HepG2 (cell line): Measurements from ENCODE around the gene OSBPL3. TPM values are rescaled to one million over a fixed set of nuclear protein-coding genes. Genes with fewer than 3 reads are reported as not detected.

ENCODE experiments used
- ATAC-seq: fragments of 200-7000 bp; cut with Tn5 transposase; 3 replicates; pipeline ENCODE4 v1.9.1; 2020; ENCODE audit warnings: mild to moderate bottlenecking, moderate library complexity
- BruUV-seq: library from RNA; stranded (reverse); fragments of 400-500 nt; replicated peaks from 2 replicates; lab custom pipeline; 2021; lab: Mats Ljungman, UMichigan
- CTCF ChIA-PET: fragments of 300-600 bp; formaldehyde crosslinking; extraction: SDS; loops from one replicate; lab custom pipeline; 2021; ENCODE audit warnings: low total read pairs, inconsistent platforms, low intra/inter-chr PET ratio; lab: Yijun Ruan, JAX
- POLR2A ChIA-PET: fragments of 350-600 bp; sonication (Branson Sonifier 250); formaldehyde crosslinking; loops from one replicate; lab custom pipeline; 2020; ENCODE audit warnings: antibody characterized with exemption, inconsistent platforms; lab: Yijun Ruan, JAX
- DNase-seq: peaks from one replicate; pipeline ENCODE4 v3.0.0-alpha.2; 2015; ENCODE audit warnings: low spot score
- FAIRE-seq: peaks from 3 replicates; lab custom pipeline; 2011; peaks lifted over from hg19 to GRCh38; lab: Jason Lieb, UNC
- H2AFZ ChIP-seq: one replicate; pipeline ENCODE4 v1.6.1; 2011; ENCODE audit warnings: low read length, inconsistent platforms
- H3K27ac ChIP-seq: fragments of 300-600 bp; 3 replicates; pipeline ENCODE4 v1.8.0; 2011; ENCODE audit warnings: mixed run types, mild to moderate bottlenecking, mixed read lengths, low read length, inconsistent platforms; ENCODE audit not compliant: insufficient read depth; ENCODE audit errors: extremely low read length
- H3K27me3 ChIP-seq, 2 experiments: fragments of 200-600 bp in 1 of 2; 2 replicates in 1 of 2; 3 replicates in 1 of 2; pipeline versions ENCODE4 v1.6.0 to v1.8.0; 2011; ENCODE audit warnings: low read length in 2 of 2, mild to moderate bottlenecking in 2 of 2, moderate library complexity in 2 of 2, inconsistent platforms in 1 of 2; ENCODE audit not compliant: insufficient read depth in 2 of 2, control insufficient read depth in 1 of 2
- H3K36me3 ChIP-seq, 2 experiments: fragments of 200-600 bp in 1 of 2; replicated peaks in 1 of 2; 2 replicates in 1 of 2; 3 replicates in 1 of 2; pipeline versions ENCODE4 v1.5.1 to v1.8.0; 2011; ENCODE audit warnings: low read length in 2 of 2, inconsistent platforms in 1 of 2; ENCODE audit not compliant: insufficient read depth in 2 of 2, control insufficient read depth in 1 of 2
- H3K4me1 ChIP-seq: 2 replicates; pipeline ENCODE4 v1.5.1; 2012; ENCODE audit warnings: low read length, inconsistent platforms; ENCODE audit not compliant: insufficient read depth
- H3K4me2 ChIP-seq: 2 replicates; pipeline ENCODE4 v1.6.0; 2011; ENCODE audit warnings: low read depth, low read length, inconsistent platforms
- H3K4me3 ChIP-seq, 3 experiments: fragments of 200-600 bp in 1 of 3; sonication (generic), shearing (Covaris generic) in 1 of 3; replicated peaks in 1 of 3; 2 replicates each; pipeline ENCODE4 v1.5.1; 2011 to 2016; ENCODE audit warnings: low read length in 3 of 3, inconsistent platforms in 2 of 3, low read depth in 2 of 3, mild to moderate bottlenecking in 2 of 3, control low read depth in 1 of 3, mixed read lengths in 1 of 3; ENCODE audit not compliant: insufficient read depth in 1 of 3
- H3K79me2 ChIP-seq: one replicate; pipeline ENCODE4 v1.6.1; 2011; ENCODE audit warnings: low read length, inconsistent platforms; ENCODE audit not compliant: insufficient read depth
- H3K9ac ChIP-seq: 2 replicates; pipeline ENCODE4 v1.6.0; 2011; ENCODE audit warnings: mild to moderate bottlenecking, low read depth, low read length, inconsistent platforms; ENCODE audit not compliant: insufficient read depth
- H3K9me3 ChIP-seq: 2 replicates; pipeline ENCODE4 v1.5.1; 2012; ENCODE audit warnings: mild to moderate bottlenecking, low read length
- H4K20me1 ChIP-seq: 2 replicates; pipeline ENCODE4 v1.6.0; 2011; ENCODE audit warnings: inconsistent platforms, mild to moderate bottlenecking, low read length, moderate library complexity; ENCODE audit not compliant: insufficient read depth
- FOXC1 ChIP-seq: sonication (generic); formaldehyde crosslinking; IDR thresholded peaks from 2 replicates; pipeline ENCODE4 v1.8.0; 2022; ENCODE audit warnings: mild to moderate bottlenecking, missing genetic modification reagents, borderline replicate concordance
- MIER3 ChIP-seq: IDR thresholded peaks from 2 replicates; pipeline ENCODE4 v1.6.1; 2016; ENCODE audit warnings: missing compliant biosample characterization, borderline replicate concordance
- NBN ChIP-seq: fragments of 450-650 bp; conservative IDR thresholded peaks from 2 replicates; pipeline ENCODE4 v1.6.1; 2017
- PHB2 ChIP-seq: fragments of 450-650 bp; IDR thresholded peaks from 2 replicates; pipeline ENCODE4 v1.6.1; 2018; ENCODE audit not compliant: partially characterized antibody
- PPARG ChIP-seq: conservative IDR thresholded peaks from 2 replicates; pipeline ENCODE4 v1.6.1; 2016; ENCODE audit warnings: missing biosample characterization, missing genetic modification reagents
- RELA ChIP-seq: sonication (generic); formaldehyde crosslinking; IDR thresholded peaks from 2 replicates; pipeline ENCODE4 v1.4.0; 2020; ENCODE audit warnings: missing genetic modification reagents
- RXRB ChIP-seq: IDR thresholded peaks from 2 replicates; pipeline ENCODE4 v1.6.1; 2016; ENCODE audit warnings: borderline replicate concordance, missing genetic modification reagents, missing compliant biosample characterization
- TSC22D2 ChIP-seq: sonication (generic); formaldehyde crosslinking; IDR thresholded peaks from 2 replicates; pipeline ENCODE4 v1.5.1; 2020; ENCODE audit warnings: missing genetic modification reagents, mild to moderate bottlenecking, borderline replicate concordance
- ZBTB21 ChIP-seq: sonication (generic); formaldehyde crosslinking; IDR thresholded peaks from 2 replicates; pipeline ENCODE4 v1.4.0; 2020; ENCODE audit warnings: missing genetic modification reagents
- ZBTB33 ChIP-seq: sonication (generic); formaldehyde crosslinking; IDR thresholded peaks from 2 replicates; pipeline ENCODE4 v1.4.0; 2020; ENCODE audit warnings: missing genetic modification reagents
- ZNF224 ChIP-seq: sonication (generic); formaldehyde crosslinking; IDR thresholded peaks from 2 replicates; pipeline ENCODE4 v1.5.0; 2020; ENCODE audit warnings: mild to moderate bottlenecking, missing genetic modification reagents
- ZNF740 ChIP-seq: sonication (generic); formaldehyde crosslinking; IDR thresholded peaks from 2 replicates; pipeline ENCODE4 v1.4.0; 2020; ENCODE audit warnings: missing genetic modification reagents
- WGBS: methylation state at CpG from one replicate; pipeline ENCODE4 v1.1.6; 2017; ENCODE audit warnings: low lambda C conversion rate; 5-methylcytosine and 5-hydroxymethylcytosine counted together
- in situ Hi-C: cut with HindIII; loops from 2 replicates; pipeline ENCODE4 v1.10.0; 2017; ENCODE audit warnings: low pct_unique_long_range_greater_than_20kb; ENCODE audit not compliant: extremely low pct_ligation_motif_present
- intact Hi-C: fragments of 100-400 bp; cut with micrococcal nuclease; formaldehyde crosslinking; loops from one replicate; pipeline ENCODE4 v1.10.0; 2022; ENCODE audit not compliant: unreplicated experiment
- polyA plus RNA-seq, 8 experiments: library from polyadenylated mRNA; depleted of rRNA in 3 of 8; stranded (reverse) in 7 of 8; unstranded in 1 of 8; fragments of >200 nt; fragmentation: Illumina TruSeq in 4 of 8; extraction: Trizol in 4 of 8; gene quantifications; 2 replicates each; pipeline versions ENCODE4 v1.2.1 to v1.2.3, GENCODE V29; 2011 to 2016; ENCODE audit warnings: low read depth in 4 of 8, missing spikeins in 1 of 8, mixed read lengths in 1 of 8; ENCODE audit not compliant: insufficient read depth in 1 of 8
- total RNA-seq, 5 experiments: library from RNA; depleted of rRNA; stranded (reverse); fragments of >200 nt; fragmentation: Illumina TruSeq; extraction: Trizol; gene quantifications; 2 replicates each; pipeline ENCODE4 v1.2.3, GENCODE V29; 2016; ENCODE audit warnings: low read depth in 1 of 5
- TF ChIP-seq, protein P1 (sequence below): sonication (generic); formaldehyde crosslinking; IDR thresholded peaks from 2 replicates; pipeline ENCODE4 v1.4.0; 2020; ENCODE audit warnings: missing genetic modification reagents

Gene OSBPL3
- total and polyA plus RNA-seq, 2 of the 13 experiments (the other 11 are each of a cell fraction or from before 2014, with no cell fraction given): 8.8 to 28.9 TPM

- TF ChIP-seq ZBTB33 (CRISPR knock-in tag): peak; percentile 14; the same call in 1 of the 2 replicates
These were observed 13.9 kb downstream of the OSBPL3 start (continued) for GRCh38 chr7:24965831-24966708.

- CTCF ChIA-PET: no interaction called here
- Histone ChIP-seq H3K9ac (no peak overlapping the region), H3K4me1 (peaks cover 26% of the 10 kb centered on the region), H3K9me3 (no peaks in the 10 kb centered on the region), H3K27ac (no peak overlapping the region), H3K27me3 (no peaks in the 10 kb centered on the region), H3K79me2 (peaks cover 91% of the 10 kb centered on the region), H2AFZ (no peak overlapping the region), H4K20me1 (no peaks in the 10 kb centered on the region; the same call in 1 of the 2 replicates), H3K4me2 (no peak overlapping the region), H3K36me3 (no peaks in the 10 kb centered on the region), H3K4me3 (no peak overlapping the region)
- FAIRE-seq (no peak), DNase-seq (no peak), ATAC-seq (no peak)
- BruUV-seq: no TSS peak
- intact Hi-C loops (no loop called here), in situ Hi-C loops (no loop called here)
- POLR2A ChIA-PET: no interaction called here
- no peak for TF ChIP-seq ZBTB21 (CRISPR knock-in tag)
- TF ChIP-seq NBN: no peak
- TF ChIP-seq PHB2: no peak
- TF ChIP-seq TSC22D2: no peak
- no peak for TF ChIP-seq PPARG (CRISPR knock-in tag)
- no peak for TF ChIP-seq RXRB (CRISPR knock-in tag)
- TF ChIP-seq, protein P1, sequence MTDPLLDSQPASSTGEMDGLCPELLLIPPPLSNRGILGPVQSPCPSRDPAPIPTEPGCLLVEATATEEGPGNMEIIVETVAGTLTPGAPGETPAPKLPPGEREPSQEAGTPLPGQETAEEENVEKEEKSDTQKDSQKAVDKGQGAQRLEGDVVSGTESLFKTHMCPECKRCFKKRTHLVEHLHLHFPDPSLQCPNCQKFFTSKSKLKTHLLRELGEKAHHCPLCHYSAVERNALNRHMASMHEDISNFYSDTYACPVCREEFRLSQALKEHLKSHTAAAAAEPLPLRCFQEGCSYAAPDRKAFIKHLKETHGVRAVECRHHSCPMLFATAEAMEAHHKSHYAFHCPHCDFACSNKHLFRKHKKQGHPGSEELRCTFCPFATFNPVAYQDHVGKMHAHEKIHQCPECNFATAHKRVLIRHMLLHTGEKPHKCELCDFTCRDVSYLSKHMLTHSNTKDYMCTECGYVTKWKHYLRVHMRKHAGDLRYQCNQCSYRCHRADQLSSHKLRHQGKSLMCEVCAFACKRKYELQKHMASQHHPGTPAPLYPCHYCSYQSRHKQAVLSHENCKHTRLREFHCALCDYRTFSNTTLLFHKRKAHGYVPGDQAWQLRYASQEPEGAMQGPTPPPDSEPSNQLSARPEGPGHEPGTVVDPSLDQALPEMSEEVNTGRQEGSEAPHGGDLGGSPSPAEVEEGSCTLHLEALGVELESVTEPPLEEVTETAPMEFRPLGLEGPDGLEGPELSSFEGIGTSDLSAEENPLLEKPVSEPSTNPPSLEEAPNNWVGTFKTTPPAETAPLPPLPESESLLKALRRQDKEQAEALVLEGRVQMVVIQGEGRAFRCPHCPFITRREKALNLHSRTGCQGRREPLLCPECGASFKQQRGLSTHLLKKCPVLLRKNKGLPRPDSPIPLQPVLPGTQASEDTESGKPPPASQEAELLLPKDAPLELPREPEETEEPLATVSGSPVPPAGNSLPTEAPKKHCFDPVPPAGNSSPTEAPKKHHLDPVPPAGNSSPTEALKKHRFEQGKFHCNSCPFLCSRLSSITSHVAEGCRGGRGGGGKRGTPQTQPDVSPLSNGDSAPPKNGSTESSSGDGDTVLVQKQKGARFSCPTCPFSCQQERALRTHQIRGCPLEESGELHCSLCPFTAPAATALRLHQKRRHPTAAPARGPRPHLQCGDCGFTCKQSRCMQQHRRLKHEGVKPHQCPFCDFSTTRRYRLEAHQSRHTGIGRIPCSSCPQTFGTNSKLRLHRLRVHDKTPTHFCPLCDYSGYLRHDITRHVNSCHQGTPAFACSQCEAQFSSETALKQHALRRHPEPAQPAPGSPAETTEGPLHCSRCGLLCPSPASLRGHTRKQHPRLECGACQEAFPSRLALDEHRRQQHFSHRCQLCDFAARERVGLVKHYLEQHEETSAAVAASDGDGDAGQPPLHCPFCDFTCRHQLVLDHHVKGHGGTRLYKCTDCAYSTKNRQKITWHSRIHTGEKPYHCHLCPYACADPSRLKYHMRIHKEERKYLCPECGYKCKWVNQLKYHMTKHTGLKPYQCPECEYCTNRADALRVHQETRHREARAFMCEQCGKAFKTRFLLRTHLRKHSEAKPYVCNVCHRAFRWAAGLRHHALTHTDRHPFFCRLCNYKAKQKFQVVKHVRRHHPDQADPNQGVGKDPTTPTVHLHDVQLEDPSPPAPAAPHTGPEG: no peak
- no peak for TF ChIP-seq ZNF740 (CRISPR knock-in tag)
- no peak for TF ChIP-seq FOXC1 (CRISPR knock-in tag)
- TF ChIP-seq MIER3: no peak
- no peak for TF ChIP-seq RELA (CRISPR knock-in tag)
- TF ChIP-seq ZNF224 (CRISPR knock-in tag): no peak
- 96% methylated on average over 2 of the region's 2 CpGs for WGBS
These were observed 15.8 kb downstream of the OSBPL3 start for GRCh38 chr7:24964191-24964590.
